GM21529 (cell line): ENCODE results near the gene NLGN1.
"Not testable (repeated sequence)": the region's sequence is repeated elsewhere in the genome, so short reads cannot be mapped to it uniquely, and the experiment has no call there.

Experiments used
- ATAC-seq: cut with Tn5 transposase; IDR thresholded peaks from one replicate; pipeline ENCODE4 v1.9.1; 2021; ENCODE audit not compliant: unreplicated experiment

NLGN1 gene

DNA sequence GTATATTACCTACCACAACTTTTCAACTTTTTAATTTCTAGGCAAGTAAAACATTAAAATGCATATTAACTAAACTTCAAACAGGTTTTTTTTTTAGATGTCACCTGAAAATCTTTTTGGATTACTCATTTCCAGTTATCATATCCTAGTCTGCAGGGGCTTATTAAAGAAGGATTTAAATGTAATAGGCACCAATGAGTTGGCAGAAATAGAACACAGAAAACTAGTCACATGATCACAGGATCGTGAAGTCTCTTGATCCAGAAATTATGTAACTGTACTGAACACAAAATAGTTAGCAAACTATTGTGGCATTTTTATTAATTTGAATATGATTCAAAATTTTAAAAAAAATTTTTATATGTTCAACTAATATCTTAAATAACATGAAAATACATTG lies 807.2 kb downstream of the NLGN1 start:
- ATAC-seq: no peak

DNA sequence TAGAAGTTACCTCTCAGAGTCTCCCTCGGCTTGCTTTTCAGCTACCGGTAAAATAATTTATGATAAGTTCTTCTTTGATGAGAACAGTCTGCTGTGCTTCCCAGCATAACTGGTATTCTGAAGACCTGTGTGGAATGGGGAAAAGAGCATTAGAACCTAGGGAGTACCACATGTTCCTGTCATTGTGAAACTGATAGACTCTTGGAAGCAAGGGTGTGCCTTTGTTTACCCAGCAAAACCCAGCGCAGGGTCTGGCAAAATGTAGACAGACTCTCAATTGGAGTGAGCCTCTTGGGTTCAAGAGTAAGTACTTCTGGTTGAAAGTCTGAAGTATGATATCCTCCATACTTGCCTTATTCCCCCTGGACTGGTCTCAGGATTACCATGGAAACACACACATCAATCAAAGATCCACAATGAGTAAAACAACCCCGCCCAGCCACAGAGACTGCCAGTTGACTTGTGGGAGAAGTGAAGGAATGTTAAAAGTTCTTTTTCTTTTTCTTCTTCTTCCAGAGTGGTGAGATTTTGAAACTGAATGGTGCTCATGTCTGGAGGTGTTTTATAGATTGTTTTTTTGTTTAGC lies 809.2 kb downstream of the NLGN1 start:
- no peak for ATAC-seq

- ATAC-seq: no peak
Observed at GRCh38 chr3:174208161-174208560, 810.6 kb downstream of the NLGN1 start.

DNA sequence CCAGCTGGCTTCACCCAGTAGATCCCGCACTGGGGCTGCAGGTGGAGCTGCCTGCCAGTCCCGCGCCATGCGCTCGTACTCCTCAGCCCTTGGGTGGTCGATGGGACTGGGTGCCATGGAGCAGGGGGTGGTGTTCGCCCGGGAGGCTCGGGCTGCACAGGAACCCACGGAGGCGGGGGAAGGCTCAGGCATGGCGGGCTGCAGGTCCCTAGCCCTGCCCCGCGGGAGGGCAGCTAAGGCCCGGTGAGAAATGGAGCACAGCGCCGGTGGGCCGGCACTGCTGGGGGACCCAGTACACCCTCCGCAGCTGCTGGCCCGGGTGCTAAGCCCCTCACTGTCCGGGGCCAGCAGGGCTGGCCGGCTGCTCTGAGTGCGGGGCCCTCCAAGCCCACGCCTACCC lies 814.4 kb downstream of the NLGN1 start:
- ATAC-seq: not testable (repeated sequence)

DNA sequence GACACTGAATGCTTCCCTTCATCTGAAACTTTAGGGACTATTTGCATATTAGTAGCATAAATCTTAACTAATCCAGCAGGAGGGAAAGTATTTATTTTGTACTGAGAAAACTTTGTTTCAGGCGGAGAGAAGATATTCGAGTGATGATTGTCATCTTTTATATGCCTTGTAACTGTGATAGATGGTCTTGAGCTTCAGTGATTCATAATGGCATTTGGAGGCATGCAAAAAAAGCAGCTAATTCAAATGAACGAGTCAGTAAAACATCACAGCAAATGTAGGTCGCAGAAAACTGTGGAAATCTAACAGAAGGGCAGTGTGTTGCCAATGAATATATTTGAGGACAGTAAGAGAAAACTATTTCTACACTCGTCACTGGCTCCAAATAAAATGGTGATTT lies 817.9 kb downstream of the NLGN1 start:
- ATAC-seq: no peak

DNA sequence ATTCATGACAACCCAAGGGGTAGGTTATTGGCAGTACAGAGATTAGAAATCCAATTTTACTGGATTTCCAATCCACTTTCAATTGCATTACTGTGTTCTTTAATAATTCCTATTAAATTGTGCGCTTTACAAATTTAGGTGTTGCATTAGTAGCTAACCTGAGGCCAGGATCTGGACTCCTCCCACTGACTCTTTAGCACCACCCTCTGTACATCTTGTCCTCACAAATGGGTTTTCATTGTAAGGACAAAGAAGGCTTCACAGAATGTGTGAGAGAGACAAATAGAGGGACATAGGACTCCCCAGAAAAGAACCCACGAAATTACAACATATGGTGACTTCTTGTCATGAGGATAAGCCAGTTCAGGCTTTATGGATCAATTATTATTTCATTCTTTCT lies 818.5 kb downstream of the NLGN1 start:
- ATAC-seq: no peak

DNA sequence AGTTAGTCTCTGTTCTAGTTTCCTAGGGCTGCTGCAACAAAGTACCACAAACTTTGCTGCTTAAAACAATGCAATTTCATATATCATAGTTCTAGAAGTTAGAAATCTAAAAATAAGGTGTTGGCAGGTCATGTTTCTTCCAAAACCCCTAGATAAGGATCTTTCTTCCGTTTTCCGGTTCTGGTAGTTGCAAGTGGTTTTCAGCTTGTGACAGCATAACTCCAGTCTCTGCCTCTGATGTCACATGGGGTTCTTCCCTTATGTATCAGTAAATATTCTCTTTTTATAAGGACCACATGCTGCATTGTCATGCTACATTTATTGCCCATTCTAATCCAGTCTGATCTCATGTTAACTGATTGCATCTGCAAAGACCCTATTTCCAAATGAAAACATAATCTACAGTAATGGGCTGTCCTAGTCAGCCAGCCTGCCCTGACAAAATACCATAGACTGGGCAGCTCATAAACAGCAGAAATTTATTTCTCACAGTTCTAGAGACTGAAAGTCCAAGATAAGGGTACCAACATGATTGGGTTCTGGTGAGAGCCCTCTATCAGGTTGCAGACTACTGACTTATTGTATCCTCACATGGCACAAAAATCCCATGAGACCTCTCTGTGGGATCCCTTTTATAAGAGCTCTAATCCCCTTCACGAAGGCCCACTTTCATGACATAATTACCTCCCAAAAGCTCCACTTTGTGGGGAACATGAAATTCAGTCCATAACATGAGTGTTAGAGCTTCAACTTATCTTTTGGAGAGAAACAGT lies 819.6 kb downstream of the NLGN1 start:
- no peak for ATAC-seq

DNA sequence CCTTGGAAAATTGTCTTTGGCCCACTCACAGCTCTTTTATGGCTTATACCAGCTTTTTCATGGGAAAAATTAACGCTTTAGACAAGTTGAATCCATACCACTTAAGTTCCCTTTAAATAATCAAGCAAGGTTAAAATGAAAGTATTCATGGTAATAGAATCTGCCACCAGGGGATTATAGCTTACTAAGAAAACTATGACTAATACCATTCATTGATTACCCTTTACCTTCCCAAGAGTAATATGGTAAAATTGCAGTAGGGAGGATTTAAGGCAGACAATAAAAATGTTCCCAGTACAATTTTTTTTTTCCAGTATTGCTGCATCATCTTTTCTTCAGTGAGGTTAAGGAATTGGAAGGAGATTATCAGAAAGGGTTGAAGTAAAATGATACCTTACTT lies 820.5 kb downstream of the NLGN1 start:
- no peak for ATAC-seq

DNA sequence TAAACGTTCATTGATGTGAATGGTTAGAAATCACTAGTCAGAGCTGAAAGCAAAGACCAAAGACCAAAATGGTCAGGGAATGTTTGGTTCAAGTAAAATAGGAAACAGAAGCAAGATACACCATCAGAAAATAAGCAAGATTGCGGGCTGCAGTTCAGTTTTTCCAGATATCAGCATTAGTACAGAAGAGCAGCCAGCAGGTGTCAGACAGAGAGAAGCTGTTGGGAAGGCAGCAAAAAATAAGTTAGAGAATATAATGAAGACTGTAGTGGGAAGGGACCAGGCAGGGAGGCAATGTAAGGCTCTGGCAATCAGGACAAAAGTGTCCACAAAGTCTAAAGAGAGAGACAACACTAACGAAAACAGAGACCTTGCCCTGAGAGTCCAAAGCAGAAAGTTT lies 822.2 kb downstream of the NLGN1 start:
- no peak for ATAC-seq

GRCh38 chr3:174220775-174221554 lies 823.4 kb downstream of the NLGN1 start:
- no peak for ATAC-seq

DNA sequence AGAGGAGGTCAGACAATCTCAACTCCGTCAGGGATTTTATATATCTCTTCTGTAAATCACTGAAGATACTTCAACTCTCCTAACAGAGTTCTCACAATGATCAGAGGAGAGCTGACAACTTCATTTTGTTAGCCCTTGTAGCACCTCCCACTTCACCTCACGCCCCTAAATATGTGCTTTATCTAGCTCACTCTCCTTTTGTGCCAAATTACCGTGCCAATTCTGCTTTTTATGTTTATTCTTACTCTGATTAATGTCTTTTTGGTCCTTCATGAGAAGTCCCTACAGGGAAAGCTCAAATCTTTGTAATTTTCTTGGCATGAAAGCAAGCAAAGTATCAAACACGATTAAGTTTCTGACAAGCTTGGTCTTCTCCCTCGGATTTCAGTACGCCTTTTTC lies 825.5 kb downstream of the NLGN1 start:
- ATAC-seq: no peak

- no peak for ATAC-seq
Observed at GRCh38 chr3:174223626-174224025, 826.1 kb downstream of the NLGN1 start.

DNA sequence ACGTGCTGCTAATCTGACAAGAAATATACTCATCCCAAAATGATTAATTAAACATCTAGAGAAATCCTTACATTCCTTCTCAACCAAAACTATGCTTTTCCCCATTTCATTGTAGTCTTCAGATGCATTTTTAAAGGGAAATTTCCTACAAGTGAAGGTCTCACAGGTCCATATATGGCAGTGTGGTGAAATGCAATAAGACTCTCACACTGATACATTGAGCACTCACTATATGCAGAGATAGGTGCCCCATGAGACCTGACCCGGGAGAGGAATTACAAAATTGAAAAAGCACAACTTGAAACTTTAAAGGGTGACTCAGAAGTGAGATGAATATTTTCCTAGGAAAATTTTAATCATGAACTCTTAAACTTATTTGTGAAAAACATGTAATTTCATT lies 832.4 kb downstream of the NLGN1 start:
- ATAC-seq: no peak

DNA sequence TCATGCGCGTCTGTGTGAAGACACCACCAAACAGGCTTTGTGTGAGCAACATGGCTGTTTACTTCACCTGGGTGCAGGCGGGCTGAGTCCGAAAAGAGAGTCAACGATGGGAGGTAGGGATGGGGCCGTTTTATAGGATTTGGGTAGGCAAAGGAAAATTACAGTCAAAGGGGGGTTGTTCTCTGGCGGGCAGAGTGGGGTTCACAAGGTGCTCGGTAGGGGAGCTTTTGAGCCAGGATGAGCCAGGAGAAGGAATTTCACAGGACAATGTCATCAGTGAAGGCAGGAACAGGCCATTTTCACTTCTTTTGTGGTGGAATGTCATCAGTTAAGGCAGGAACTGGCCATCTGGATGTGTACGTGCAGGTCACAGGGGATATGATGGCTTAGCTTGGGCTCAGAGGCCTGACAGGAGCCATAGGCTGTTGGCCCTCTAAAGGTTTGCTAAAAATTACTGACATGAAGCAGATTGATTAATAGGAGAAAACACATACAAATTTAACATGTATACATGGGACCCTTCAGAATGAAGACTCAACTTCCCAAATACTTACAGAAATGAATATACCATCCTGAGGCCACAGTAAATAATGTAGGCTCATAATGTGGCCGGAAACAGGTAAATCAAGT lies 834.6 kb downstream of the NLGN1 start:
- ATAC-seq: not testable (repeated sequence)

- ATAC-seq: no peak
Observed at GRCh38 chr3:174232658-174233429, 835.3 kb downstream of the NLGN1 start.

GRCh38 chr3:174233511-174233910 lies 836.0 kb downstream of the NLGN1 start:
- no peak for ATAC-seq

DNA sequence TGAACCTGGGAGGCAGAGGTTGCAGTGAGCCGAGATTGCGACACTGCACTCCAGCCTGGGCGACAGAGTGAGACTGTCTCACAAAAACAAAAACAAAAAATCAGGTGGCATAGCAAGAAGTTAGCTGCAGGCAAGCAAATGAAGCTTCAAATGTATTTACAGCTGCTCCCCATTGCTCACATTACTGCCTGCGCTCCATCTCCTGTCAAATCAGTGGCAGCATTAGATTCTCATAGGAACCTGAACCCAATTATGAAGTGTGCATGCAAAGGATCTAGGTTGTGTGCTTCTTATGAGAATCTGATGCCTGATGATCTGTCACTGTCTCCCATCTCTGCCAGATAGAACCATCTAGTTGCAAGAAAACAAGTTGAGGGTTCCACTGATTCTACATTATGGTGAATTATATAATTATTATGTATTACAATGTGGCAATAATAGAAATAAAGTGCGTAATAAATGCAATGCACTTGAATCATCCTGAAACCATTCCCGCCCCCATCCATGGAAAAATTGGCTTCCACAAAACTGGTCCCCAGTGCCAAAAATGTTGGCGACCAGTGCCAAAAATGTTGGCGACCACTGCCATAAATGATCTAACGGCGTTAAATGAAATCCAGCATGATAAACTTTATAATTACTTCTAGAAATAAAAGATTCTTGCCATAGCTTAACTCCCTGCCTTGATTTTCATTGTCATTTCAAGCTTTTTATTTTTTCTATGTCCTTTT lies 844.9 kb downstream of the NLGN1 start:
- ATAC-seq: no peak

- no peak for ATAC-seq
Observed at GRCh38 chr3:174243171-174243570, 845.6 kb downstream of the NLGN1 start.

DNA sequence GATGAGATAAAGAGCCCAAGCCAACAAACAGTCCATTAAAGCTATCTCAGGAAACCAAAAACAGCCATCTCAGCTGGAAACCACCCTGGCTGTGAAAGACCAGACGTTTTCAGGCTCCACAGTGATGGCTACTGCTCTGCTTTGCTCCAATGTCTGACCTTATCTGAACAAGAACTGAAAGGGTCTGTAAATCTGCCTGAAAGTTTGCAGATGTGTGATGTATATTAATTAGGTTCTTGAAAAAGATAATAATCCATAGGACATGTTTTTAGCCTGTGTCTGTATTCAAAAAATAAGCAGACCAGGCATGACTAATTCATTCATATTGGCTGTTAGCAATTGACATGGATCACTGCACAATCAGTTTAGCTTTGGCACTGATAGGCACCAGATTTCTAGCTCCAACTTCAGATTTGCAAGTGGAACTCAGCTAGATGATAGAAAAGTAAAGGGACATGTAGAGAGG lies 850.2 kb downstream of the NLGN1 start:
- no peak for ATAC-seq

GRCh38 chr3:174251681-174252080 lies 854.1 kb downstream of the NLGN1 start:
- ATAC-seq: no peak
